ENCODE measurements around the gene CD24.

CD24 gene

GRCh38 chr6:106966671-106967640 is 7.6 kb downstream of the CD24 start:
- DNase-seq, result no peak

- DNase-seq, result no peak
Observed at GRCh38 chr6:106966229-106966628, 8.3 kb downstream of the CD24 start.

GRCh38 chr6:106964954-106965353 is 9.6 kb downstream of the CD24 start:
- no peak for DNase-seq

- no peak for DNase-seq
Observed at GRCh38 chr6:106964099-106964498, 10.4 kb downstream of the CD24 start.

- DNase-seq, result no peak
Observed at GRCh38 chr6:106963544-106963943, 11.0 kb downstream of the CD24 start.

- DNase-seq, result no peak
Observed at GRCh38 chr6:106961801-106962200, 12.7 kb downstream of the CD24 start.

GRCh38 chr6:106961136-106961535 is 13.4 kb downstream of the CD24 start:
- DNase-seq, result no peak

GRCh38 chr6:106959985-106960384 is 14.5 kb downstream of the CD24 start:
- no peak for DNase-seq

- no peak for DNase-seq
Observed at GRCh38 chr6:106939848-106940247, 34.7 kb downstream of the CD24 start.

- no peak for DNase-seq
Observed at GRCh38 chr6:106939208-106939607, 35.3 kb downstream of the CD24 start.

GRCh38 chr6:106927531-106928398 is 46.8 kb downstream of the CD24 start:
- no peak for DNase-seq

GRCh38 chr6:106925948-106926347 is 48.6 kb downstream of the CD24 start:
- DNase-seq, result no peak

- no peak for DNase-seq
Observed at GRCh38 chr6:106924694-106925523, 49.6 kb downstream of the CD24 start.

GRCh38 chr6:106922626-106923025 is 51.9 kb downstream of the CD24 start:
- DNase-seq, result no peak
